Measurements from ENCODE around the gene CHMP2B.
A peak's percentile ranks its signal among the peaks of the same experiment; 100 is the strongest.

CHMP2B gene

GRCh38 chr3:87227104-87227834, at the start of gene CHMP2B:
CHMP2B (plus strand) TSS chr3:87227309; CDS start chr3:87227523, 214 bp downstream.
- peak; percentile 80 to 84 for DNase-seq

- DNase-seq: no peak
These were observed 47.5 kb upstream of the CHMP2B start for GRCh38 chr3:87179642-87180041.

- no peak for DNase-seq
These were observed 45.6 kb upstream of the CHMP2B start for GRCh38 chr3:87181551-87181950.

GRCh38 chr3:87182023-87182422, 45.1 kb upstream of the CHMP2B start:
- DNase-seq: no peak

GRCh38 chr3:87186608-87187159, 40.4 kb upstream of the CHMP2B start:
- DNase-seq: no peak

- DNase-seq: no peak
These were observed 35.9 kb upstream of the CHMP2B start for GRCh38 chr3:87191175-87191574.

- no peak for DNase-seq
These were observed 35.5 kb upstream of the CHMP2B start for GRCh38 chr3:87191641-87192040.

- DNase-seq: no peak
These were observed 30.2 kb upstream of the CHMP2B start for GRCh38 chr3:87196879-87197278.

- no peak for DNase-seq
These were observed 29.6 kb upstream of the CHMP2B start for GRCh38 chr3:87197531-87197930.

- DNase-seq: no peak
These were observed 28.3 kb upstream of the CHMP2B start for GRCh38 chr3:87198774-87199173.

GRCh38 chr3:87199628-87200027, 27.5 kb upstream of the CHMP2B start:
- DNase-seq: no peak

GRCh38 chr3:87200060-87200647, 27.0 kb upstream of the CHMP2B start:
- DNase-seq: no peak

- no peak for DNase-seq
These were observed 25.4 kb upstream of the CHMP2B start for GRCh38 chr3:87201727-87202126.

- DNase-seq: no peak
These were observed 23.3 kb upstream of the CHMP2B start for GRCh38 chr3:87203809-87204208.

GRCh38 chr3:87206070-87206469, 21.0 kb upstream of the CHMP2B start:
- DNase-seq: no peak

GRCh38 chr3:87206635-87207034, 20.5 kb upstream of the CHMP2B start:
- no peak for DNase-seq

GRCh38 chr3:87207460-87207859, 19.6 kb upstream of the CHMP2B start:
- no peak for DNase-seq

- DNase-seq: peak in 1 of 2 experiments; percentile 14
These were observed 18.0 kb upstream of the CHMP2B start for GRCh38 chr3:87209111-87209510.

GRCh38 chr3:87218560-87218959, 8.5 kb upstream of the CHMP2B start:
- no peak for DNase-seq

- DNase-seq: no peak
These were observed 7.5 kb upstream of the CHMP2B start for GRCh38 chr3:87219611-87220010.

GRCh38 chr3:87225659-87226058, 1.4 kb upstream of the CHMP2B start:
- DNase-seq: no peak

GRCh38 chr3:87227835-87228144, 681 bp downstream of the CHMP2B start:
- DNase-seq: no peak

- no peak for DNase-seq
These were observed 1.2 kb downstream of the CHMP2B start for GRCh38 chr3:87228316-87228715.

- no peak for DNase-seq
These were observed 2.0 kb downstream of the CHMP2B start for GRCh38 chr3:87229113-87229512.

GRCh38 chr3:87233805-87234204, 6.7 kb downstream of the CHMP2B start:
- DNase-seq: no peak
